Measurements from ENCODE around the gene RHOG. TPM values are rescaled to one million over a fixed set of nuclear protein-coding genes. Genes with fewer than 3 reads are reported as not detected.

RHOG gene
- 100 to 1,000 TPM; 144 to 256 (median 155) TPM for total RNA-seq
- 100 to 1,000 TPM; 102 to 142 (median 107) TPM for polyA plus RNA-seq
- long read RNA-seq, donor 1, transcript RHOG-201 (2 exons, 1,319 nt), result major isoform, 39 of 80 reads
- long read RNA-seq, donor 1, partial matches to known transcripts, result 41 of 80 reads
- long read RNA-seq, donor 1, other reads (novel, unspliced or antisense), result 0 of 80 reads
- long read RNA-seq, donor 2, transcript RHOG-201 (2 exons, 1,319 nt), result major isoform, 29 of 29 reads
- long read RNA-seq, donor 2, partial matches to known transcripts, result 0 of 29 reads
- long read RNA-seq, donor 2, other reads (novel, unspliced or antisense), result 0 of 29 reads

DNA sequence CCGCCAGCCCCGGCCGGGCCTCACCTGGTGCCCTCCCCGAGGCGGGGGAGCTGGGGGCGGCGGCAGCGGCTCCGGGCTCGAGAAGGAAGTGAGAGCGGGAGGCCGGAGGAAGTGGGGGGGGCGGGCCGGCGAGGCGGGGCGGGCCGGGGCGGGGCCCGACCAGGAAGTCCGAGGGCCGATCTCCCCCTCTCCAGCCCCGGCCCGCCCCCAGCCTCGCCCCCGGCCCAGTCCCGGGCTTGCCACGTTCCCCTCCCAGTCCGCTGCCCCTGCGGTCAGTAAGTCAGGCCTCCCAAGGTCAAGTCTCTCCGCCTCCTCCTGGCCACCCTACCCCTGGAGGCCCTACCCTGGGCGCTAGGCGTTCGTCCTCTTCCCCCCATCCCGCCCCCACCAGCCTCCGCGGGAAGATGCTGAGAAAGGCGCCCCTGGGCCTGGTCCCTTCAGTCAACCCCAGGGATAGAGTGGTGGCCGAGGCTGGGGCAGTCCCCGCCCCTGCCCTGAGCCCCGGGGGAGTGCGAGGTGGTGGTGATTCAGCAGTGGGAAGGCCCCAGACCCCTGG, at the start of gene RHOG:
Gene RHOG (minus strand): TSS at position 90 of the 556 bp plus-strand sequence. CDS start 12,821 bp downstream, outside the sequence.
- H3K9me3 ChIP-seq, result no peaks in the 10 kb centered on the region
- H3K4me1 ChIP-seq, result peaks cover 30 to 54% (median 45%) of the 10 kb centered on the region in 6 donors
- H3K27me3 ChIP-seq (replicated peaks in 1 of 7), result no peaks in the 10 kb centered on the region
- intact Hi-C loops (cut with DNase I; ENCODE audit: low total_unique reads), result no loop called here
- TF ChIP-seq CTCF (IDR thresholded peaks at IDR 0.05 in 8 of 11, conservative IDR thresholded peaks at IDR 0.05 in 3 of 11) (no peak), POLR2AphosphoS5 (IDR thresholded peaks at IDR 0.05) (peak; percentile 77 to 88 (median 82)), POLR2A (IDR thresholded peaks at IDR 0.05) (peak in 1 of 3 donors; percentile 34)
- peak within 1 kb of the TSS; percentile 97 to 100 (median 98) for H3K27ac ChIP-seq
- WGBS, 5 donors, result 0 to 1% (median 0%) methylated on average over 7 to 38 of the region's 42 CpGs
- H3K36me3 ChIP-seq, result peaks cover 0 to 4% (median 0%) of the 10 kb centered on the region in 6 donors
- peak within 1 kb of the TSS; percentile 70 to 96 (median 82) for H3K4me3 ChIP-seq
- peak; percentile 97 for DNase-seq

DNA sequence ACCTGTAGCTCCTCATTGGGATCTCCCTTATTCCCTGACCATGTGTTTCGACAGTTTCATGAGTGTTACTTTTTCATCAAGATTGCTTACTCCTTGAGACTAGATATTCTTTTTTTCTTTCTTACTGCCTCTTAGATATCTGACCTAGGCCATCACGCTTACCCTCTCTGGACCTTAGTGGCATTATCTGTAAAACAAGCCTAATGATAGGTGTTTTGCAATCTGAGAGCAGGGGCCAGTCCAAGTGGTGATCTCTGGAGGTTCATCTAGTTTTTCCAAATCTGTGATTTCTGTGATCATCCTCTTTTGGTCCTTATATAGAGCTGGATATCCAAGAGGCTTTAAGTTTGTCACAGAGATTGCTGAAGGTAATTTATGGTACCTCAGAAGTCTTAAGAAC, 49.3 kb upstream of the RHOG start:
- H3K9me3 ChIP-seq, result no peaks in the 10 kb centered on the region
- DNase-seq, result no peak
- TF ChIP-seq POLR2A (IDR thresholded peaks at IDR 0.05) (no peak), CTCF (IDR thresholded peaks at IDR 0.05 in 8 of 11, conservative IDR thresholded peaks at IDR 0.05 in 3 of 11) (no peak), POLR2AphosphoS5 (IDR thresholded peaks at IDR 0.05) (no peak)
- H3K4me3 ChIP-seq, result no peak overlapping the region
- peaks cover 0 to 9% (median 0%) of the 10 kb centered on the region in 6 donors for H3K36me3 ChIP-seq
- intact Hi-C loops (cut with DNase I; ENCODE audit: low total_unique reads), result no loop called here
- peak overlapping the region in 2 of 8 donors; percentile 2 to 5 for H3K27ac ChIP-seq
- H3K27me3 ChIP-seq (replicated peaks in 1 of 7), result no peaks in the 10 kb centered on the region
- H3K4me1 ChIP-seq, result peaks cover 19 to 99% (median 81%) of the 10 kb centered on the region in 6 donors
- 95 to 99% (median 97%) methylated on average over 2 of the region's 2 CpGs for WGBS, 5 donors

GRCh38 chr11:3888876-3889275, 48.1 kb upstream of the RHOG start:
- Histone ChIP-seq H3K9me3 (no peaks in the 10 kb centered on the region), H3K27me3 (replicated peaks in 1 of 7) (no peaks in the 10 kb centered on the region), H3K4me3 (no peak overlapping the region), H3K27ac (no peak overlapping the region), H3K4me1 (peaks cover 17 to 99% (median 74%) of the 10 kb centered on the region in 6 donors), H3K36me3 (peaks cover 0 to 9% (median 0%) of the 10 kb centered on the region in 6 donors)
- intact Hi-C loops (cut with DNase I; ENCODE audit: low total_unique reads), result no loop called here
- TF ChIP-seq POLR2AphosphoS5 (IDR thresholded peaks at IDR 0.05) (no peak), POLR2A (IDR thresholded peaks at IDR 0.05) (no peak)
- DNase-seq, result no peak

GRCh38 chr11:3886985-3887384, 46.2 kb upstream of the RHOG start:
- intact Hi-C loops (cut with DNase I; ENCODE audit: low total_unique reads), result no loop called here
- TF ChIP-seq CTCF (IDR thresholded peaks at IDR 0.05 in 8 of 11, conservative IDR thresholded peaks at IDR 0.05 in 3 of 11) (no peak), POLR2A (IDR thresholded peaks at IDR 0.05) (no peak), POLR2AphosphoS5 (IDR thresholded peaks at IDR 0.05) (no peak)
- WGBS, 5 donors, result 59 to 84% (median 75%) methylated on average over 1 of the region's 1 CpG
- Histone ChIP-seq H3K4me3 (no peak overlapping the region), H3K27ac (peak overlapping the region in 2 of 8 donors; percentile 10 to 43), H3K36me3 (no peaks in the 10 kb centered on the region), H3K27me3 (replicated peaks in 1 of 7) (no peaks in the 10 kb centered on the region), H3K4me1 (peaks cover 6 to 100% (median 66%) of the 10 kb centered on the region in 6 donors), H3K9me3 (no peaks in the 10 kb centered on the region)
- DNase-seq, result no peak

Data from spleen (tissue), 13 donors.